GM19455 (cell line): ENCODE results near the gene MYO7B.

Experiments used
- ATAC-seq: cut with Tn5 transposase; IDR thresholded peaks from one replicate; pipeline ENCODE4 v1.9.1; 2021; ENCODE audit not compliant: unreplicated experiment

MYO7B gene

DNA sequence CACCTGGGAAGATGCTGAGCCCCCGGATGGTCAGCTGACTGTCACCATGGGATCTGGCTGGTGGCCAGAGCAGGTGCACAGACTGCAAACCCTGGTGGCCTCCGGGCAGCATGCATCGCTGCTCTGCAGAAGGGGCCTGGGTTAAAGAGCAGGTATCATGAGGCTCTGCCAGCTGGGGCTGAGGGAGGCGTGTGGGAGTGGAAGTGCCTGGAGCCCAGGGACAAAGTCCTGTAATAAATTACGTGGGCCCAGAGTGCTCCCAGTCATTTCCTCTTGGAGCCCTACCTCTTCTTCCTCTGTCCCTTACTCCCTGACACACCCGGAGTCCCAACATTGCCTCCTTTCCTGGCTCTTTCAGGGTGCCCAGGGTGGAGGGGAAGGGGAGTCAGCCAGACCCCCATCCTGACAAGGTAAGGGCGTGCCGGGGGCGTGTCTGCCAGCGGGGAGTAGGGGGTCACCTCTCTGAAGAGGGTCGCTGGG lies at the start of gene MYO7B:
Gene MYO7B, plus strand, starts transcription at position 262 of the 480 bp plus-strand sequence. CDS start 24,040 bp downstream, outside the sequence.
- ATAC-seq = no peak

- ATAC-seq = no peak
These were observed 49.8 kb upstream of the MYO7B start for GRCh38 chr2:127485694-127486071.

DNA sequence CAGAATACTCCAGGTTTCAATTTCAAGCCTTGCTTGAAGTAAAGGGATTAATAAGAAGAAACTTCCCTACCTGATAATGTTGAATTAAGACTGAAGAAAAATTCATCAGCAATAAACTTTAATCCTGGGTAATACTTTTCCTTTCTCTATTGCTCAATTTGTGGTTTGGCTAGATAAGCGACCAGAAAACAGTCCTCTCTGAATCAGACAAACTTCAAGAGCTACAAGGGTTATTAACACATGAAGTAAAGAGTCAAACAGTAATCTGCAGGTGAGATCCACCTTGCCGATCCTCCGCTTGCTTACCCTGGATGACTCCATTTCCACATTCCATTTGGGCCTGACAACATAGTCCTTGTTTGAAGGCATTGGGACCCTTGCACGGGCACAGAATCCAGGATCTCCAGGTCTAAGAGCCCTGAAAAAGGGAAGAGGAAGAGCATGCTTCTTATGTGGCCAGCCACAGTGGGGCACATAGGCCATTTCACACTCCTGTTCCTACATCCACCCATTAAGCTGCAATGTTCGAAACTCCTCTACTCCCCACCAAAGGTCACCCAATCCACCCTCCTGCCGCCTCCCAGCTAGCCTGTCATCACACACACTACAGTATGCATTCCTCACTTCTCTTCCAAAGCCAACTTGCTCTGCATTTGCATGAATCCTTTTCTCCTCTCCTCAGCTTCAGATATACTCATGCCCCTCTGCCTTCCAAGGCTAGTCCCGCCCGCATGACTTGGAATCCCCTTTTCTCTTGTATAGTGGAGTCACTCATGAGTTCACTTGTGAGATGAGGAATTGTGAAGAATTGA lies 49.0 kb upstream of the MYO7B start:
- ATAC-seq = no peak

DNA sequence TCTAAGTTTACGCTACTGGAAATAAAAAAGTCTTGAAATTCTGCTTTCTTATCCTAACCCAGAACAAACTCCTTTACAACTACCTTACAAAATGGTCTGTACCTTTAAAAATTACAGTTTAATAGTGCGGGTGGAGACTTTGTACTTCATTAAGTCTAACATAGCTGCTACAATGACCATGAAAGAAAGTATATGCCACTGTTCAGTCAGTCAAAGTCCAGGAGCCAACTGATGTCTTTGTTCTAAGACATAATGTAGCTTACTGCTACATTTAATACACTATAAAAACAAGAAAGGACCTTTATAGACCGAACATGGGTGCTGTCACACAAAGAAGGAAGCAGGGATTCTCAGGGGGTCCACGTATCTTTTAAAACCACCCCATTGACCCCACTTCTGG lies 45.2 kb upstream of the MYO7B start:
- ATAC-seq = no peak

DNA sequence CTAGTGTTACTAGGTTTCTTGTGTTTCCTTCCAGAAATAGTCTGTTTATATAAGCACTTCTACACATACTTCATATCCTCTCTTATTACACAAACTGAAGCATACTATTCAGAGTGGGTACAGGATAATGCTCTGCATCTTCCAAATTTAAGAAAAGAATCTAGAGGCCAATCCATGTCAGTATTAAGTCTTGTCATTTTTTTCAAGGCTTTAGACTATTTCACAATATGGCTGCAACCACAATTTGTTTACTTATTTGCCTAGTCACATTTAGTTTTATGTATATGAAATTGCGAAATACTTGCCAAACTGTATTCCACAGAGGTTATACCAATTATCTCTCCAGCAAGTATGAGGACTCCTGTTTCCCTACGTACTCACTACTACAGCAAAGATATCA lies 37.1 kb upstream of the MYO7B start:
- ATAC-seq = no peak

DNA sequence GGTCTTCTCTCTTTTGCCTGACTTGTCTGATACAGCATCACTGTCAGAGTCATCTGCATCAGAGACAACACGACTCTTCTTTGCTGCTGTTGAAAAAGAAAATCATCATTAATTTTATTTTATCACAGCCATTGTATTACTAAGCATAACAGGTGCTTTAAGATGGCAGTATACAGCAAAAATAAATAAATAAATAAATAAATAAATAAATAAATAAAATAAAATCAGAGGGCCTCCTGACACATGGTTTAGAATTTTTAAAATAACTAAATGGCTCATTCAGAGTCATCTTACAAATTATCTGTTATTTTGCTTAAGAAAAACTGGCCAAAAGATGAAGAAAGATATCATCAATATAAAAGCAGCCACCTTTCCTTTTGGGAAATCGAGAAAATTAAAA lies 32.0 kb upstream of the MYO7B start:
- no peak for ATAC-seq

GRCh38 chr2:127504552-127505430 lies 30.7 kb upstream of the MYO7B start:
- no peak for ATAC-seq

DNA sequence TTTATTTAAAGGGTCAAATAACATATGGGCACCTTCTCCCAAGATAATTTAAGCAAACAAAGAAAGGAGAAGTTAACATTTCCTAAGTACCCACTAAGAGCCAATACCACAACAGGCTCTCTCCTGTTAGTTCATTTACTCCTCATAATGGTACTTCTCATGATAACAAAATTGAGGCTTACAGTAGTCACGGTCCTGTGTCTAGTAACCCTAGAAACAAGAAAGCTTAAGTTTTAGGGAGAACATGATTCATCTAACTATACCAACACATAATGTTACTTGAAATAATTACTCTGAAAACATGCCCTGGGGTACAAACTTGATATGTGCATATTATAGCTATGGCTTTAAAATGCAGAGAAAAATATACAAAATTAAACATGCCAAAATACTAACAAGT lies 29.0 kb upstream of the MYO7B start:
- no peak for ATAC-seq

GRCh38 chr2:127508023-127508630 lies 27.4 kb upstream of the MYO7B start:
- no peak for ATAC-seq

GRCh38 chr2:127508631-127509034 lies 26.9 kb upstream of the MYO7B start:
- no peak for ATAC-seq

- no peak for ATAC-seq
These were observed 25.4 kb upstream of the MYO7B start for GRCh38 chr2:127510073-127510472.

- no peak for ATAC-seq
These were observed 24.3 kb upstream of the MYO7B start for GRCh38 chr2:127511090-127511695.

DNA sequence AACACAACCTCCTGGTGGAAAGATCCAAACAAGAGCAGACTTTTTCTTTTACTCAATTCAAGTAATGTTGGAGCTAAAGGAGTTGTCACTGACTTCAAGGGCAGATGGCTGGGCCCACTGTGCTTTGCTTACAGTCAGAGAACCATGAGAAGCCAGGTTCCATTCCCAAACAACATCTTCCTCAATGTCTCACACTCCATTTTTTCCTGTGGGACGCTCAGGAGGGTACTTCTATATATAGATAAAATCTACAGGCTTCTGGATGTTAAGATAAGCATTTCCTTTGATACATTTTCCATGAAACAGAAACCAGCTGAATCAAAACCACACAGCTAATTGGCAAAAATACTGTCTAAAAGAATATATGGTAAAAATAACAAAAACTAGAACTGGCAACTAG lies 23.6 kb upstream of the MYO7B start:
- ATAC-seq = no peak

GRCh38 chr2:127512362-127512761 lies 23.1 kb upstream of the MYO7B start:
- no peak for ATAC-seq

- no peak for ATAC-seq
These were observed 21.4 kb upstream of the MYO7B start for GRCh38 chr2:127514076-127514475.

DNA sequence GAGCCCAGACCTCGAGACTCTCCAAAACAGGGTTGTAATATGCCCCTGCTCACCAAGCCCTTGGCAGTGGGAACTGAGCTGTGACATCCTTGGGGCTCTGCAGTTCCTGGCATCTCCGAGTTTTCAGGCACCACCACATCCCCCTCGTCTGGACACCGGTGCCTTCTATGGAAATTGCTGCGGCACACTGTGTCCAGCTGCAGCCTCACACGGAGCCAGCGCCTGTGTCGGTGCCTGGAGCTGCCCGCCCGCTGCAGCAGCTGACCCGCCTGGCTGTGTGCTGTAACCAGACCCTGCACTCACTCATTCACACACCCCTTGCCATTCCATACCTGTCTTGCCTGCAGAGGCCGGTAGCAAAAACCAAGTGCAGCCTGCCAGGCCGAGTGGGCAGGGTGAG lies 21.0 kb upstream of the MYO7B start:
- ATAC-seq = no peak

- ATAC-seq = no peak
These were observed 20.0 kb upstream of the MYO7B start for GRCh38 chr2:127515383-127515915.

DNA sequence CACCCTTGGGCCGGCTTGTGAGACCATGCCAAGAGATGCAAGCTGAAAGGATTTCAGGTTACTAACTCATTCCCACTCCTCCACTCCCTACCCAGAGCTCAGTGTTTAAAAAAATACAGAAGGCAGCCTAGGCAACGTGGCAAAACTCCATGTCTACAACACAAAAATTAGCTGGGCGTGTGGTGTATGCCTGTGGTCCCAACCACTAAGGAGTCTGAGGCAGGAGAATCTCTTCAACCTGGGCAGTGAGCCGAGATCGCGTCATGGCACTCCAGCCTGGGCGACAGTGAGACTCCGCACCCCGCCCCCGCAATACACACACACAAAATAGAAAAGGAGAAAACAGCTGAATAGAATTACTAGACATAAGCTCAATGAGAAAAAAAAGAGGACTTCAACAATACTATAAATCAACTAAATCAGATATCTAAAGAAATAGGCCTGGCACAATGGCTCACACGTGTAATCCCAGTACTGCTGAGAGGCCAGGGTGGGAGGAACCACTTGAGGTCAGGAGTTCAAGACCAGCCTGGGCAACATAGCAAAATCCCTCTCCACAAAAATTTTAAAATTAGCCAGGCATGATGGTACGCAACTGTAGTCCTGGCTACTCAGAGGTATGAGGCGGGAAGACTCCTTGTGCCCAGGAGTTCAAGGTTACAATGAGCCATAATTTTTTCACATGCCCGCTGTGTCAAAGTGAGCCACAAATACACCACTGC lies 19.3 kb upstream of the MYO7B start:
- no peak for ATAC-seq

DNA sequence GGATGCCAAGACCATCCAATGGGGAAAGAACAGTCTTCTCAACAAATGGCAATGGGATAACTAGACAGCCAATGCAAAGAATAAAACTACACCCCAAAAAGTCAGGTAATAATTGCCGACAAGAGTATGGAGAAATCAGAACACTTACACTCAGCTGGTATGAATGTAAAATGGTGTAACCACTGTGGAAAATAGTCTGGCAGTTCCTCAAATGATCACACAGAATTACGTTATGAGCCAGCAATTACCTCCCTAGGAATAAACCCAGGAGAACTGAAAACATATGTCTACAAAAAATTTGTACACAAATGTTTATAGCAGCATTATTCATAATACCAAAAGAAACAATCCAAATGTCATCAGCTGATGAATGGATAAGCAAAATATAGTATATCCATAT lies 18.0 kb upstream of the MYO7B start:
- ATAC-seq = no peak

DNA sequence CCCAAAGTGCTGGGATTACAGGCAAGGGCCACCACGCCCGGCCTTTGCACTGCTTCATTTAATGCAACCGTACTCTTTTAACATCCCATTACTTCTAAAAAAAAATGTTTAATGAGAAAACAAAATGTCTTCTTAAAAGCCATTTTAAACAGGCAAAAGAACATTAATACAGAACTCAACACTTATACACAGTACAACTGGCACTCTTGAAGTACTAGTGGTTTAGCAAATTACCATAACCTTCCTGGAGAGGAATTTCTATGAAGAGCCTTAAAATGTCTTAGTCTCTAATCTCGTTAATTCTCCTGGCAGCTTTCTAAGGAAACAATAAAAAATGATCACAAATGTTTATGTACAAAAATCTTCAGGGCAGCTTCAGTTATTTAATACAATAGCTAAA lies 15.1 kb upstream of the MYO7B start:
- ATAC-seq = no peak
